ENCODE measurements around the gene SAMD4B.

Gene SAMD4B

GRCh38 chr19:39408392-39409207 lies 66.4 kb downstream of the SAMD4B start:
- Histone ChIP-seq H3K27me3 (ENCODE audit: control insufficient read depth in 2 of 2, insufficient read depth in 2 of 2, low read length in 2 of 2) (peaks cover 1 to 4% of the 10 kb centered on the region in 2 donors), H3K9ac (ENCODE audit: low read depth in 1 of 2, low read length in 2 of 2) (peak overlapping the region; percentile 98 to 99), H3K9me3 (ENCODE audit: control insufficient read depth in 2 of 2, low read length in 2 of 2) (no peaks in the 10 kb centered on the region), H3K4me1 (ENCODE audit: control insufficient read depth in 2 of 2, insufficient read depth in 2 of 2, low read length in 2 of 2) (peaks cover 35 to 52% of the 10 kb centered on the region in 2 donors), H3K36me3 (ENCODE audit: control insufficient read depth in 2 of 2, insufficient read depth in 2 of 2, low read length in 2 of 2) (peaks cover 12 to 18% of the 10 kb centered on the region in 2 donors), H3K4me3 (ENCODE audit: low read length in 2 of 2) (peak overlapping the region; percentile 81 to 87), H3K27ac (ENCODE audit: low read depth in 2 of 2, low read length in 2 of 2) (peak overlapping the region; percentile 97 to 100)

GRCh38 chr19:39409208-39410016 lies 67.2 kb downstream of the SAMD4B start:
- Histone ChIP-seq H3K4me1 (ENCODE audit: control insufficient read depth in 2 of 2, insufficient read depth in 2 of 2, low read length in 2 of 2) (peaks cover 33 to 48% of the 10 kb centered on the region in 2 donors), H3K27ac (ENCODE audit: low read depth in 2 of 2, low read length in 2 of 2) (peak overlapping the region; percentile 97 to 100), H3K36me3 (ENCODE audit: control insufficient read depth in 2 of 2, insufficient read depth in 2 of 2, low read length in 2 of 2) (peaks cover 12 to 18% of the 10 kb centered on the region in 2 donors), H3K27me3 (ENCODE audit: control insufficient read depth in 2 of 2, insufficient read depth in 2 of 2, low read length in 2 of 2) (peaks cover 2 to 7% of the 10 kb centered on the region in 2 donors), H3K4me3 (ENCODE audit: low read length in 2 of 2) (peak overlapping the region; percentile 81 to 87), H3K9ac (ENCODE audit: low read depth in 1 of 2, low read length in 2 of 2) (peak overlapping the region; percentile 98 to 99), H3K9me3 (ENCODE audit: control insufficient read depth in 2 of 2, low read length in 2 of 2) (no peaks in the 10 kb centered on the region)

- H3K4me3 ChIP-seq (ENCODE audit: low read length in 2 of 2) = peak overlapping the region; percentile 73 to 83
- peaks cover 12 to 18% of the 10 kb centered on the region in 2 donors for H3K36me3 ChIP-seq (ENCODE audit: control insufficient read depth in 2 of 2, insufficient read depth in 2 of 2, low read length in 2 of 2)
- no peaks in the 10 kb centered on the region for H3K9me3 ChIP-seq (ENCODE audit: control insufficient read depth in 2 of 2, low read length in 2 of 2)
- peaks cover 2 to 7% of the 10 kb centered on the region in 2 donors for H3K27me3 ChIP-seq (ENCODE audit: control insufficient read depth in 2 of 2, insufficient read depth in 2 of 2, low read length in 2 of 2)
- peak overlapping the region; percentile 98 for H3K9ac ChIP-seq (ENCODE audit: low read depth in 1 of 2, low read length in 2 of 2)
- peaks cover 35 to 41% of the 10 kb centered on the region in 2 donors for H3K4me1 ChIP-seq (ENCODE audit: control insufficient read depth in 2 of 2, insufficient read depth in 2 of 2, low read length in 2 of 2)
- peak overlapping the region; percentile 97 to 100 for H3K27ac ChIP-seq (ENCODE audit: low read depth in 2 of 2, low read length in 2 of 2)
These were observed 68.0 kb downstream of the SAMD4B start for GRCh38 chr19:39410017-39410830.

GRCh38 chr19:39410831-39411080 lies 68.5 kb downstream of the SAMD4B start:
- H3K4me3 ChIP-seq (ENCODE audit: low read length in 2 of 2) = peak overlapping the region; percentile 73 to 83
- peaks cover 12 to 18% of the 10 kb centered on the region in 2 donors for H3K36me3 ChIP-seq (ENCODE audit: control insufficient read depth in 2 of 2, insufficient read depth in 2 of 2, low read length in 2 of 2)
- peaks cover 2 to 7% of the 10 kb centered on the region in 2 donors for H3K27me3 ChIP-seq (ENCODE audit: control insufficient read depth in 2 of 2, insufficient read depth in 2 of 2, low read length in 2 of 2)
- peak overlapping the region; percentile 98 for H3K9ac ChIP-seq (ENCODE audit: low read depth in 1 of 2, low read length in 2 of 2)
- peaks cover 30 to 36% of the 10 kb centered on the region in 2 donors for H3K4me1 ChIP-seq (ENCODE audit: control insufficient read depth in 2 of 2, insufficient read depth in 2 of 2, low read length in 2 of 2)
- H3K9me3 ChIP-seq (ENCODE audit: control insufficient read depth in 2 of 2, low read length in 2 of 2) = no peaks in the 10 kb centered on the region
- peak overlapping the region; percentile 97 to 100 for H3K27ac ChIP-seq (ENCODE audit: low read depth in 2 of 2, low read length in 2 of 2)

GRCh38 chr19:39411081-39411831 lies 69.0 kb downstream of the SAMD4B start:
- Histone ChIP-seq H3K9ac (ENCODE audit: low read depth in 1 of 2, low read length in 2 of 2) (peak overlapping the region; percentile 98), H3K27me3 (ENCODE audit: control insufficient read depth in 2 of 2, insufficient read depth in 2 of 2, low read length in 2 of 2) (peaks cover 2 to 7% of the 10 kb centered on the region in 2 donors), H3K9me3 (ENCODE audit: control insufficient read depth in 2 of 2, low read length in 2 of 2) (no peaks in the 10 kb centered on the region), H3K4me3 (ENCODE audit: low read length in 2 of 2) (peak overlapping the region; percentile 73 to 83), H3K36me3 (ENCODE audit: control insufficient read depth in 2 of 2, insufficient read depth in 2 of 2, low read length in 2 of 2) (peaks cover 12 to 18% of the 10 kb centered on the region in 2 donors), H3K4me1 (ENCODE audit: control insufficient read depth in 2 of 2, insufficient read depth in 2 of 2, low read length in 2 of 2) (peaks cover 28 to 31% of the 10 kb centered on the region in 2 donors), H3K27ac (ENCODE audit: low read depth in 2 of 2, low read length in 2 of 2) (peak overlapping the region; percentile 97 to 100)

- peaks cover 12 to 18% of the 10 kb centered on the region in 2 donors for H3K36me3 ChIP-seq (ENCODE audit: control insufficient read depth in 2 of 2, insufficient read depth in 2 of 2, low read length in 2 of 2)
- H3K9me3 ChIP-seq (ENCODE audit: control insufficient read depth in 2 of 2, low read length in 2 of 2) = no peaks in the 10 kb centered on the region
- H3K4me1 ChIP-seq (ENCODE audit: control insufficient read depth in 2 of 2, insufficient read depth in 2 of 2, low read length in 2 of 2) = peaks cover 28 to 30% of the 10 kb centered on the region in 2 donors
- H3K27ac ChIP-seq (ENCODE audit: low read depth in 2 of 2, low read length in 2 of 2) = peak overlapping the region; percentile 97 to 100
- peak overlapping the region; percentile 98 for H3K9ac ChIP-seq (ENCODE audit: low read depth in 1 of 2, low read length in 2 of 2)
- H3K4me3 ChIP-seq (ENCODE audit: low read length in 2 of 2) = peak overlapping the region; percentile 73 to 83
- H3K27me3 ChIP-seq (ENCODE audit: control insufficient read depth in 2 of 2, insufficient read depth in 2 of 2, low read length in 2 of 2) = peaks cover 2 to 7% of the 10 kb centered on the region in 2 donors
These were observed 69.5 kb downstream of the SAMD4B start for GRCh38 chr19:39411832-39412099.

GRCh38 chr19:39412100-39412866 lies 70.1 kb downstream of the SAMD4B start, which contains the start of gene PLEKHG2:
Gene PLEKHG2 (plus strand): TSS chr19:39412669. CDS start chr19:39414087, 1,418 bp downstream.
- H3K27me3 ChIP-seq (ENCODE audit: control insufficient read depth in 2 of 2, insufficient read depth in 2 of 2, low read length in 2 of 2) = peaks cover 2 to 7% of the 10 kb centered on the region in 2 donors
- H3K4me3 ChIP-seq (ENCODE audit: low read length in 2 of 2) = peak within 1 kb of the TSS; percentile 73 to 83
- H3K36me3 ChIP-seq (ENCODE audit: control insufficient read depth in 2 of 2, insufficient read depth in 2 of 2, low read length in 2 of 2) = peaks cover 12 to 18% of the 10 kb centered on the region in 2 donors
- H3K4me1 ChIP-seq (ENCODE audit: control insufficient read depth in 2 of 2, insufficient read depth in 2 of 2, low read length in 2 of 2) = peaks cover 28 to 30% of the 10 kb centered on the region in 2 donors
- peak within 1 kb of the TSS; percentile 97 to 100 for H3K27ac ChIP-seq (ENCODE audit: low read depth in 2 of 2, low read length in 2 of 2)
- no peaks in the 10 kb centered on the region for H3K9me3 ChIP-seq (ENCODE audit: control insufficient read depth in 2 of 2, low read length in 2 of 2)
- H3K9ac ChIP-seq (ENCODE audit: low read depth in 1 of 2, low read length in 2 of 2) = peak within 1 kb of the TSS; percentile 98

GRCh38 chr19:39412867-39413271 lies 70.6 kb downstream of the SAMD4B start:
- Histone ChIP-seq H3K9me3 (ENCODE audit: control insufficient read depth in 2 of 2, low read length in 2 of 2) (no peaks in the 10 kb centered on the region), H3K4me3 (ENCODE audit: low read length in 2 of 2) (peak overlapping the region; percentile 67 to 75), H3K9ac (ENCODE audit: low read depth in 1 of 2, low read length in 2 of 2) (peak overlapping the region; percentile 72 to 75), H3K27me3 (ENCODE audit: control insufficient read depth in 2 of 2, insufficient read depth in 2 of 2, low read length in 2 of 2) (peaks cover 2 to 7% of the 10 kb centered on the region in 2 donors), H3K27ac (ENCODE audit: low read depth in 2 of 2, low read length in 2 of 2) (peak overlapping the region; percentile 97 to 100), H3K4me1 (ENCODE audit: control insufficient read depth in 2 of 2, insufficient read depth in 2 of 2, low read length in 2 of 2) (peaks cover 28 to 30% of the 10 kb centered on the region in 2 donors), H3K36me3 (ENCODE audit: control insufficient read depth in 2 of 2, insufficient read depth in 2 of 2, low read length in 2 of 2) (peaks cover 11 to 15% of the 10 kb centered on the region in 2 donors)

Measured in mucosa of rectum (tissue), 2 donors.